H1 (cell line): Measurements from ENCODE around the gene LY86. TPM values are rescaled to one million over a fixed set of nuclear protein-coding genes. Genes with fewer than 3 reads are reported as not detected.

Source experiments
- CTCF ChIA-PET: fragments of 300-600 bp; sonication (Branson Sonifier 250); formaldehyde crosslinking; loops from one replicate; lab custom pipeline; 2021; ENCODE audit not compliant: partially characterized antibody; lab: Charles Lee
- POLR2A ChIA-PET: fragments of 300-600 bp; sonication (Branson Sonifier 250); formaldehyde crosslinking; loops from one replicate; lab custom pipeline; 2021; ENCODE audit warnings: inconsistent platforms; ENCODE audit not compliant: partially characterized antibody; lab: Charles Lee
- DNase-seq, 2 experiments: peaks; one replicate each; pipeline versions ENCODE4 v3.0.0 to v3.0.0-alpha.2; 2010 to 2022; ENCODE audit warnings: low spot score in 2 of 2, low read depth in 1 of 2, mixed read lengths in 1 of 2
- FAIRE-seq: peaks from 2 replicates; lab custom pipeline; 2011; peaks lifted over from hg19 to GRCh38; lab: Jason Lieb, UNC
- H2AFZ ChIP-seq: 2 replicates; pipeline ENCODE4 v1.8.1; 2012; ENCODE audit warnings: low read length, inconsistent platforms
- H2AK5ac ChIP-seq: 2 replicates; pipeline ENCODE4 v1.6.1; 2013; ENCODE audit warnings: low read depth, low read length
- H2BK120ac ChIP-seq: replicated peaks from 2 replicates; pipeline ENCODE3; 2013; ENCODE audit warnings: low read depth, low read length, inconsistent platforms
- H2BK12ac ChIP-seq: 2 replicates; pipeline ENCODE4 v1.6.1; 2013; ENCODE audit warnings: low read depth, low read length
- H2BK15ac ChIP-seq: 2 replicates; pipeline ENCODE4 v1.6.1; 2013; ENCODE audit warnings: low read length
- H2BK20ac ChIP-seq: 2 replicates; pipeline ENCODE4 v1.6.1; 2013; ENCODE audit warnings: low read length
- H2BK5ac ChIP-seq: 2 replicates; pipeline ENCODE4 v1.6.1; 2013; ENCODE audit warnings: low read depth, low read length
- H3K14ac ChIP-seq: 2 replicates; pipeline ENCODE4 v1.6.1; 2013; ENCODE audit warnings: inconsistent platforms; ENCODE audit not compliant: insufficient read length
- H3K18ac ChIP-seq: 2 replicates; pipeline ENCODE4 v1.6.1; 2013; ENCODE audit warnings: low read length; ENCODE audit errors: extremely low read depth
- H3K23ac ChIP-seq: 2 replicates; pipeline ENCODE4 v1.6.1; 2013; ENCODE audit warnings: inconsistent platforms; ENCODE audit not compliant: insufficient read length
- H3K23me2 ChIP-seq: 2 replicates; pipeline ENCODE4 v1.6.1; 2013; ENCODE audit warnings: low read depth, low read length
- H3K27ac ChIP-seq: 2 replicates; pipeline ENCODE4 v1.6.1; 2011; ENCODE audit warnings: low read depth, low read length, inconsistent platforms
- H3K27me3 ChIP-seq, 4 experiments: replicated peaks in 1 of 4; 1 replicate in 1 of 4; 2 replicates in 3 of 4; pipeline versions ENCODE4 v1.6.1 to v1.8.1; 2011 to 2013; ENCODE audit warnings: low read length in 3 of 4, mild to moderate bottlenecking in 3 of 4, inconsistent platforms in 2 of 4, mixed read lengths in 2 of 4, moderate library complexity in 1 of 4; ENCODE audit not compliant: control insufficient read depth in 3 of 4, insufficient read depth in 3 of 4; ENCODE audit errors: extremely low read depth in 1 of 4
- H3K36me3 ChIP-seq, 4 experiments: 2 replicates each; pipeline versions ENCODE4 v1.6.1 to v1.8.1; 2011 to 2013; ENCODE audit warnings: mild to moderate bottlenecking in 4 of 4, low read length in 3 of 4, moderate library complexity in 2 of 4, control low read depth in 1 of 4, inconsistent platforms in 1 of 4; ENCODE audit not compliant: insufficient read depth in 4 of 4, control insufficient read depth in 2 of 4
- H3K4ac ChIP-seq: replicated peaks from 2 replicates; pipeline ENCODE3; 2013; ENCODE audit warnings: low read length, low read depth, mixed read lengths, inconsistent platforms; ENCODE audit not compliant: insufficient read length
- H3K4me1 ChIP-seq, 4 experiments: replicated peaks in 1 of 4; 1 replicate in 1 of 4; 2 replicates in 3 of 4; pipeline versions ENCODE4 v1.6.1 to v1.8.1; 2011 to 2013; ENCODE audit warnings: low read length in 3 of 4, inconsistent platforms in 2 of 4, mixed read lengths in 1 of 4; ENCODE audit not compliant: insufficient read depth in 4 of 4, control insufficient read depth in 3 of 4
- H3K4me2 ChIP-seq, 2 experiments: 2 replicates each; pipeline versions ENCODE4 v1.6.1 to v1.8.1; 2011 to 2013; ENCODE audit warnings: low read depth in 2 of 2, low read length in 2 of 2, control low read depth in 1 of 2, inconsistent platforms in 1 of 2, mild to moderate bottlenecking in 1 of 2; ENCODE audit not compliant: insufficient read depth in 1 of 2
- H3K4me3 ChIP-seq, 4 experiments: fragments of 200-600, 300-600 bp in 1 of 4; sonication (generic), shearing (Covaris generic), sonication (Bioruptor Twin) in 1 of 4; 2 replicates each; pipeline versions ENCODE4 v1.5.1 to v1.8.1; 2011 to 2016; ENCODE audit warnings: low read length in 4 of 4, low read depth in 3 of 4, control low read depth in 2 of 4, inconsistent platforms in 2 of 4, mild to moderate bottlenecking in 2 of 4, mixed read lengths in 1 of 4, moderate library complexity in 1 of 4; ENCODE audit not compliant: insufficient read depth in 2 of 4; ENCODE audit errors: extremely low read depth in 1 of 4
- H3K56ac ChIP-seq: replicated peaks from 2 replicates; pipeline ENCODE3; 2013; ENCODE audit warnings: low read depth, mild to moderate bottlenecking, mixed read lengths, low read length, inconsistent platforms; ENCODE audit not compliant: insufficient read length
- H3K79me1 ChIP-seq: 2 replicates; pipeline ENCODE4 v1.6.1; 2013; ENCODE audit warnings: low read depth, low read length, control low read depth
- H3K79me2 ChIP-seq, 2 experiments: 2 replicates each; pipeline versions ENCODE4 v1.6.1 to v1.8.1; 2012 to 2013; ENCODE audit warnings: low read length in 2 of 2, mild to moderate bottlenecking in 2 of 2, inconsistent platforms in 1 of 2; ENCODE audit not compliant: insufficient read depth in 2 of 2, control insufficient read depth in 1 of 2
- H3K9ac ChIP-seq, 4 experiments: replicated peaks in 1 of 4; 1 replicate in 1 of 4; 2 replicates in 3 of 4; pipeline versions ENCODE4 v1.6.1 to v1.8.1; 2011 to 2013; ENCODE audit warnings: low read depth in 3 of 4, low read length in 3 of 4, control low read depth in 2 of 4, mild to moderate bottlenecking in 2 of 4, moderate library complexity in 2 of 4, inconsistent platforms in 1 of 4; ENCODE audit errors: extremely low read depth in 1 of 4
- H3K9me3 ChIP-seq, 2 experiments: 2 replicates each; pipeline versions ENCODE4 v1.6.1 to v1.8.1; 2012 to 2013; ENCODE audit warnings: mild to moderate bottlenecking in 2 of 2, moderate library complexity in 2 of 2, control low read depth in 1 of 2, inconsistent platforms in 1 of 2, low read depth in 1 of 2, low read length in 1 of 2, mixed read lengths in 1 of 2; ENCODE audit not compliant: insufficient read depth in 2 of 2
- H4K20me1 ChIP-seq, 2 experiments: replicated peaks in 1 of 2; 2 replicates each; pipeline versions ENCODE3 to v1.8.1; 2011 to 2013; ENCODE audit warnings: inconsistent platforms in 2 of 2, low read length in 2 of 2, mild to moderate bottlenecking in 1 of 2; ENCODE audit not compliant: insufficient read depth in 2 of 2, control insufficient read depth in 1 of 2
- H4K5ac ChIP-seq: 2 replicates; pipeline ENCODE4 v1.6.1; 2013; ENCODE audit warnings: low read length, low read depth, mixed read lengths, inconsistent platforms; ENCODE audit not compliant: insufficient read length
- H4K8ac ChIP-seq: 2 replicates; pipeline ENCODE4 v1.8.0; 2013; ENCODE audit warnings: mild to moderate bottlenecking, moderate library complexity, low read length, inconsistent platforms; ENCODE audit not compliant: insufficient read depth; ENCODE audit errors: extremely low read depth
- H4K91ac ChIP-seq: replicated peaks from 2 replicates; pipeline ENCODE3; 2013; ENCODE audit warnings: low read length, mixed read lengths, inconsistent platforms; ENCODE audit not compliant: insufficient read length
- ATF3 ChIP-seq: IDR thresholded peaks from 2 replicates; pipeline ENCODE4 v1.6.1; 2011; ENCODE audit warnings: low read depth, mild to moderate bottlenecking, low read length; ENCODE audit not compliant: insufficient read depth
- MAX ChIP-seq: IDR thresholded peaks from 2 replicates; pipeline ENCODE4 v1.6.1; 2012; ENCODE audit warnings: inconsistent platforms
- RBBP5 ChIP-seq: IDR thresholded peaks from 2 replicates; pipeline ENCODE4 v1.7.1; 2012; ENCODE audit warnings: low read depth, mild to moderate bottlenecking, inconsistent platforms, low read length, moderate library complexity, borderline replicate concordance
- WGBS, 2 experiments: shearing (Covaris generic) in 1 of 2; methylation state at CpG; one replicate each; pipeline versions ENCODE4 v1.1.6 to v1.1.7; 2013 to 2015; ENCODE audit warnings: low lambda C conversion rate in 2 of 2, mixed read lengths in 2 of 2, inconsistent platforms in 1 of 2, low coverage in 1 of 2, missing lambda C conversion rate in 1 of 2; ENCODE audit not compliant: insufficient replicate concordance in 2 of 2, insufficient coverage in 1 of 2, insufficient read length in 1 of 2; ENCODE audit errors: extremely low coverage in 1 of 2, missing lambda C conversion rate in 1 of 2; 5-methylcytosine and 5-hydroxymethylcytosine counted together
- polyA plus RNA-seq, 7 experiments: library from polyadenylated mRNA; depleted of rRNA in 3 of 7; stranded (reverse) in 5 of 7; unstranded in 2 of 7; fragments of >200 nt in 5 of 7; fragments of 200-250 nt in 2 of 7; gene quantifications; 1 replicate in 5 of 7; 2 replicates in 1 of 7; 4 replicates in 1 of 7; pipeline versions ENCODE4 v1.2.1 to v1.2.3, GENCODE V29; 2011 to 2013; ENCODE audit warnings: missing spikeins in 2 of 7, mixed read lengths in 2 of 7
- total RNA-seq: library from RNA; stranded (reverse); fragmentation: NEBNext Ultra II Directional; extraction: Animal tissue kit (Norgen Biotek cat#: 25700); gene quantifications from 2 replicates; pipeline ENCODE4 v1.2.1, GENCODE V29; 2021
- TF ChIP-seq, protein P1 (sequence below): IDR thresholded peaks from 2 replicates; pipeline ENCODE4 v1.6.1; 2012; ENCODE audit warnings: inconsistent platforms

Gene LY86
- total and polyA plus RNA-seq, 2 of the 8 experiments (the other 6 are each of a cell fraction or from before 2014, with no cell fraction given) = not detected

GRCh38 chr6:6660339-6661045 is 72.0 kb downstream of the LY86 start:
- H4K91ac ChIP-seq = no peak overlapping the region
- no peak overlapping the region for H4K8ac ChIP-seq
- H3K23ac ChIP-seq = no peak overlapping the region
- H3K27me3 ChIP-seq = no peaks in the 10 kb centered on the region; a peak in 1 of 7 replicates
- no peaks in the 10 kb centered on the region; the same call in 1 of the 2 replicates for H3K79me1 ChIP-seq
- CTCF ChIA-PET = interaction anchor here (0.6 to 3.3 kb wide), 8 partner anchors 13 to 337 kb away, joined by 3 to 19 read pairs (median 3); no protein-coding TSS in a partner anchor
- peak overlapping the region; percentile 41; the same call in 1 of the 2 replicates for H2BK5ac ChIP-seq
- H3K36me3 ChIP-seq = no peaks in the 10 kb centered on the region
- no peaks in the 10 kb centered on the region for H4K20me1 ChIP-seq
- no peak overlapping the region for H3K18ac ChIP-seq
- no peaks in the 10 kb centered on the region for H3K23me2 ChIP-seq
- no peak overlapping the region for H3K4me3 ChIP-seq
- H3K9ac ChIP-seq = no peak overlapping the region
- H2BK120ac ChIP-seq = no peak overlapping the region
- no peak overlapping the region for H4K5ac ChIP-seq
- no peak overlapping the region for H3K27ac ChIP-seq
- H3K4ac ChIP-seq = no peak overlapping the region
- POLR2A ChIA-PET = no interaction called here
- H3K9me3 ChIP-seq = peaks cover 0 to 6% of the 10 kb centered on the region in 2 experiments; a peak in 1 of 4 replicates
- H2AFZ ChIP-seq = no peak overlapping the region
- no peaks in the 10 kb centered on the region for H3K79me2 ChIP-seq
- H3K14ac ChIP-seq = no peak overlapping the region
- H3K4me1 ChIP-seq = no peaks in the 10 kb centered on the region
- H2AK5ac ChIP-seq = no peak overlapping the region
- no peak overlapping the region for H2BK12ac ChIP-seq
- WGBS, 2 experiments = 83% methylated on average over 9 of the region's 9 CpGs; no CpG with 5 or more reads in 1 of the 2 experiments
- FAIRE-seq (no peak), DNase-seq (no peak)
- H2BK20ac ChIP-seq = no peak overlapping the region
- H3K56ac ChIP-seq = no peak overlapping the region
- H2BK15ac ChIP-seq = no peak overlapping the region
- no peak overlapping the region for H3K4me2 ChIP-seq
- TF ChIP-seq MAX = peak; percentile 43; the same call in 1 of the 2 replicates
- no peak for TF ChIP-seq ATF3
- TF ChIP-seq, protein P1, sequence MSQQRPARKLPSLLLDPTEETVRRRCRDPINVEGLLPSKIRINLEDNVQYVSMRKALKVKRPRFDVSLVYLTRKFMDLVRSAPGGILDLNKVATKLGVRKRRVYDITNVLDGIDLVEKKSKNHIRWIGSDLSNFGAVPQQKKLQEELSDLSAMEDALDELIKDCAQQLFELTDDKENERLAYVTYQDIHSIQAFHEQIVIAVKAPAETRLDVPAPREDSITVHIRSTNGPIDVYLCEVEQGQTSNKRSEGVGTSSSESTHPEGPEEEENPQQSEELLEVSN = peak; percentile 79
- no peak for TF ChIP-seq RBBP5
- TF ChIP-seq, all 59 proteins: peak for 2
